ENCODE data around the gene TACC2. TPM values are rescaled to one million over a fixed set of nuclear protein-coding genes. Genes with fewer than 3 reads are reported as not detected.

TACC2 gene
- total RNA-seq, 5 donors from 2014 or later (not counting 1 experiment from before 2014, with no cell fraction given): 0.46 to 0.70 (median 0.60) TPM; not detected in 2

GRCh38 chr10:122171302-122172075 is 182.5 kb downstream of the TACC2 start:
- ChIA-PET CTCF (interaction anchor here in 1 of 2 donors (0.6 kb wide), 1 partner anchor 264 kb away, joined by 4 read pairs; no protein-coding TSS in a partner anchor), POLR2A (no interaction called here)
- Mint-ChIP-seq H3K9me3 (no peaks in the 10 kb centered on the region), H3K27me3 (peaks cover 22 to 41% of the 10 kb centered on the region in 2 donors), H3K36me3 (no peaks in the 10 kb centered on the region), H3K27ac (no peak overlapping the region), H3K4me3 (no peak overlapping the region), H3K4me1 (no peaks in the 10 kb centered on the region)
- no peaks in the 10 kb centered on the region for H3K36me3 ChIP-seq (ENCODE audit: control insufficient read depth in 2 of 2, extremely low read depth in 1 of 2, insufficient read depth in 1 of 2, low read length in 1 of 2)
- H3K9me3 ChIP-seq: no peaks in the 10 kb centered on the region
- DNase-seq (no peak), ATAC-seq (replicated peaks in 1 of 4) (no peak)
- WGBS (ENCODE audit: insufficient coverage): 40% methylated on average over 2 of the region's 7 CpGs
- H3K4me1 ChIP-seq (ENCODE audit: control insufficient read depth in 1 of 2, extremely low read depth in 1 of 2, insufficient read depth in 2 of 2, low read length in 2 of 2): no peaks in the 10 kb centered on the region
- peaks cover 0 to 24% of the 10 kb centered on the region in 2 experiments for H3K27me3 ChIP-seq (replicated peaks in 1 of 2; ENCODE audit: control insufficient read depth in 2 of 2, extremely low read depth in 1 of 2, insufficient read depth in 2 of 2, low read length in 1 of 2)
- no peak overlapping the region for H3K4me3 ChIP-seq (ENCODE audit: control insufficient read depth in 1 of 2, extremely low read depth in 1 of 2, low read length in 1 of 2)
- H3K27ac ChIP-seq (ENCODE audit: low read length): no peak overlapping the region

- peaks cover 0 to 20% of the 10 kb centered on the region in 2 experiments for H3K27me3 ChIP-seq (replicated peaks in 1 of 2; ENCODE audit: control insufficient read depth in 2 of 2, extremely low read depth in 1 of 2, insufficient read depth in 2 of 2, low read length in 1 of 2)
- no peak for DNase-seq
- ChIA-PET POLR2A (no interaction called here), CTCF (no interaction called here)
- Mint-ChIP-seq H3K27me3 (peaks cover 19 to 32% of the 10 kb centered on the region in 2 donors), H3K36me3 (no peaks in the 10 kb centered on the region), H3K4me1 (no peaks in the 10 kb centered on the region), H3K4me3 (no peak overlapping the region), H3K27ac (no peak overlapping the region), H3K9me3 (no peaks in the 10 kb centered on the region)
- H3K36me3 ChIP-seq (ENCODE audit: control insufficient read depth in 2 of 2, extremely low read depth in 1 of 2, insufficient read depth in 1 of 2, low read length in 1 of 2): no peaks in the 10 kb centered on the region
- H3K4me3 ChIP-seq (ENCODE audit: control insufficient read depth in 1 of 2, extremely low read depth in 1 of 2, low read length in 1 of 2): no peak overlapping the region
- ATAC-seq (replicated peaks in 1 of 4): no peak
- no peaks in the 10 kb centered on the region for H3K9me3 ChIP-seq
- H3K27ac ChIP-seq (ENCODE audit: low read length): no peak overlapping the region
- 79% methylated on average over 11 of the region's 12 CpGs for WGBS (ENCODE audit: insufficient coverage)
- no peaks in the 10 kb centered on the region for H3K4me1 ChIP-seq (ENCODE audit: control insufficient read depth in 1 of 2, extremely low read depth in 1 of 2, insufficient read depth in 2 of 2, low read length in 2 of 2)
These were observed 183.5 kb downstream of the TACC2 start for GRCh38 chr10:122172361-122173008.

- 47% methylated on average over 7 of the region's 7 CpGs for WGBS (ENCODE audit: insufficient coverage)
- Mint-ChIP-seq H3K9me3 (no peaks in the 10 kb centered on the region), H3K27me3 (peaks cover 22 to 31% of the 10 kb centered on the region in 2 donors), H3K27ac (no peak overlapping the region), H3K4me3 (no peak overlapping the region), H3K4me1 (no peaks in the 10 kb centered on the region), H3K36me3 (no peaks in the 10 kb centered on the region)
- H3K27me3 ChIP-seq (replicated peaks in 1 of 2; ENCODE audit: control insufficient read depth in 2 of 2, extremely low read depth in 1 of 2, insufficient read depth in 2 of 2, low read length in 1 of 2): peaks cover 0 to 16% of the 10 kb centered on the region in 2 experiments
- H3K9me3 ChIP-seq: no peaks in the 10 kb centered on the region
- POLR2A ChIA-PET: no interaction called here
- no peaks in the 10 kb centered on the region for H3K36me3 ChIP-seq (ENCODE audit: control insufficient read depth in 2 of 2, extremely low read depth in 1 of 2, insufficient read depth in 1 of 2, low read length in 1 of 2)
- H3K4me3 ChIP-seq (ENCODE audit: control insufficient read depth in 1 of 2, extremely low read depth in 1 of 2, low read length in 1 of 2): no peak overlapping the region
- DNase-seq: no peak
- no peak for ATAC-seq (replicated peaks in 1 of 4)
- H3K27ac ChIP-seq (ENCODE audit: low read length): no peak overlapping the region
- CTCF ChIA-PET: no interaction called here
- H3K4me1 ChIP-seq (ENCODE audit: control insufficient read depth in 1 of 2, extremely low read depth in 1 of 2, insufficient read depth in 2 of 2, low read length in 2 of 2): no peaks in the 10 kb centered on the region
These were observed 184.4 kb downstream of the TACC2 start for GRCh38 chr10:122173337-122173736.

GRCh38 chr10:122173766-122174435 is 184.9 kb downstream of the TACC2 start:
- ATAC-seq (replicated peaks in 1 of 4): no peak
- 78% methylated on average over 4 of the region's 8 CpGs for WGBS (ENCODE audit: insufficient coverage)
- no peaks in the 10 kb centered on the region for H3K36me3 Mint-ChIP-seq
- H3K9me3 ChIP-seq: no peaks in the 10 kb centered on the region
- H3K27me3 ChIP-seq (replicated peaks in 1 of 2; ENCODE audit: control insufficient read depth in 2 of 2, extremely low read depth in 1 of 2, insufficient read depth in 2 of 2, low read length in 1 of 2): peaks cover 0 to 14% of the 10 kb centered on the region in 2 experiments
- no peaks in the 10 kb centered on the region for H3K36me3 ChIP-seq (ENCODE audit: control insufficient read depth in 2 of 2, extremely low read depth in 1 of 2, insufficient read depth in 1 of 2, low read length in 1 of 2)
- no peaks in the 10 kb centered on the region for H3K4me1 ChIP-seq (ENCODE audit: control insufficient read depth in 1 of 2, extremely low read depth in 1 of 2, insufficient read depth in 2 of 2, low read length in 2 of 2)
- H3K27ac ChIP-seq (ENCODE audit: low read length): no peak overlapping the region
- H3K4me3 ChIP-seq (ENCODE audit: control insufficient read depth in 1 of 2, extremely low read depth in 1 of 2, low read length in 1 of 2): no peak overlapping the region
- CTCF ChIA-PET: no interaction called here
- DNase-seq: no peak
- no peaks in the 10 kb centered on the region for H3K4me1 Mint-ChIP-seq
- POLR2A ChIA-PET: no interaction called here
- H3K4me3 Mint-ChIP-seq: no peak overlapping the region
- no peak overlapping the region for H3K27ac Mint-ChIP-seq
- no peaks in the 10 kb centered on the region for H3K9me3 Mint-ChIP-seq
- peaks cover 18 to 28% of the 10 kb centered on the region in 2 donors for H3K27me3 Mint-ChIP-seq

GRCh38 chr10:122176232-122177213 is 187.6 kb downstream of the TACC2 start:
- POLR2A ChIA-PET: no interaction called here
- Mint-ChIP-seq H3K27ac (no peak overlapping the region), H3K36me3 (no peaks in the 10 kb centered on the region), H3K4me1 (no peaks in the 10 kb centered on the region), H3K9me3 (no peaks in the 10 kb centered on the region), H3K4me3 (no peak overlapping the region), H3K27me3 (peaks cover 14 to 16% of the 10 kb centered on the region in 2 donors)
- CTCF ChIA-PET: no interaction called here
- no peaks in the 10 kb centered on the region for H3K9me3 ChIP-seq
- H3K36me3 ChIP-seq (ENCODE audit: control insufficient read depth in 2 of 2, extremely low read depth in 1 of 2, insufficient read depth in 1 of 2, low read length in 1 of 2): no peaks in the 10 kb centered on the region
- DNase-seq (no peak), ATAC-seq (replicated peaks in 1 of 4) (no peak)
- WGBS (ENCODE audit: insufficient coverage): 83% methylated on average over 3 of the region's 4 CpGs
- H3K4me1 ChIP-seq (ENCODE audit: control insufficient read depth in 1 of 2, extremely low read depth in 1 of 2, insufficient read depth in 2 of 2, low read length in 2 of 2): no peaks in the 10 kb centered on the region
- H3K4me3 ChIP-seq (ENCODE audit: control insufficient read depth in 1 of 2, extremely low read depth in 1 of 2, low read length in 1 of 2): no peak overlapping the region
- H3K27me3 ChIP-seq (replicated peaks in 1 of 2; ENCODE audit: control insufficient read depth in 2 of 2, extremely low read depth in 1 of 2, insufficient read depth in 2 of 2, low read length in 1 of 2): peaks cover 0 to 6% of the 10 kb centered on the region in 2 experiments
- no peak overlapping the region for H3K27ac ChIP-seq (ENCODE audit: low read length)

GRCh38 chr10:122178655-122179054 is 189.7 kb downstream of the TACC2 start:
- no peak overlapping the region for H3K27ac ChIP-seq (ENCODE audit: low read length)
- CTCF ChIA-PET: no interaction called here
- no peak for ATAC-seq (replicated peaks in 1 of 4)
- POLR2A ChIA-PET: no interaction called here
- H3K4me3 Mint-ChIP-seq: no peak overlapping the region
- peaks cover 6 to 14% of the 10 kb centered on the region in 2 donors for H3K27me3 Mint-ChIP-seq
- no peaks in the 10 kb centered on the region for H3K9me3 Mint-ChIP-seq
- WGBS (ENCODE audit: insufficient coverage): no CpG with 5 or more reads among the region's 3 CpGs
- DNase-seq: no peak
- no peaks in the 10 kb centered on the region for H3K36me3 ChIP-seq (ENCODE audit: control insufficient read depth in 2 of 2, extremely low read depth in 1 of 2, insufficient read depth in 1 of 2, low read length in 1 of 2)
- H3K27me3 ChIP-seq (replicated peaks in 1 of 2; ENCODE audit: control insufficient read depth in 2 of 2, extremely low read depth in 1 of 2, insufficient read depth in 2 of 2, low read length in 1 of 2): peaks cover 0 to 3% of the 10 kb centered on the region in 2 experiments
- H3K27ac Mint-ChIP-seq: no peak overlapping the region
- no peaks in the 10 kb centered on the region for H3K4me1 ChIP-seq (ENCODE audit: control insufficient read depth in 1 of 2, extremely low read depth in 1 of 2, insufficient read depth in 2 of 2, low read length in 2 of 2)
- H3K36me3 Mint-ChIP-seq: no peaks in the 10 kb centered on the region
- no peaks in the 10 kb centered on the region for H3K9me3 ChIP-seq
- H3K4me3 ChIP-seq (ENCODE audit: control insufficient read depth in 1 of 2, extremely low read depth in 1 of 2, low read length in 1 of 2): no peak overlapping the region
- H3K4me1 Mint-ChIP-seq: no peaks in the 10 kb centered on the region
